NCI-H2227 treated with DMSO at 0.1 percent for 48 hours (cell line): Measurements from ENCODE around the gene LYPD3.
A peak's percentile ranks its signal among the peaks of the same experiment; 100 is the strongest.
"Not testable (repeated sequence)": the region's sequence is repeated elsewhere in the genome, so short reads cannot be mapped to it uniquely, and the experiment has no call there.

ENCODE experiments used
- DNase-seq: peaks from one replicate; lab custom pipeline; 2025; lab: John Stamatoyannopoulos, UW

Gene LYPD3

GRCh38 chr19:43461303-43461702 lies 4.1 kb downstream of the LYPD3 start:
- DNase-seq: no peak

- no peak for DNase-seq
These were observed 4.9 kb downstream of the LYPD3 start for GRCh38 chr19:43460362-43461016.

- DNase-seq: no peak
These were observed 7.6 kb downstream of the LYPD3 start for GRCh38 chr19:43457809-43458208.

GRCh38 chr19:43455321-43456113 lies 9.9 kb downstream of the LYPD3 start:
- no peak for DNase-seq

- DNase-seq: no peak
These were observed 11.4 kb downstream of the LYPD3 start for GRCh38 chr19:43454031-43454430.

GRCh38 chr19:43452582-43452981 lies 12.8 kb downstream of the LYPD3 start:
- DNase-seq: no peak

GRCh38 chr19:43450545-43450997 lies 14.8 kb downstream of the LYPD3 start:
- no peak for DNase-seq

- no peak for DNase-seq
These were observed 17.8 kb downstream of the LYPD3 start for GRCh38 chr19:43447655-43448054.

- peak; percentile 56 for DNase-seq
These were observed 18.5 kb downstream of the LYPD3 start for GRCh38 chr19:43446746-43447489.

GRCh38 chr19:43445426-43445825 lies 20.0 kb downstream of the LYPD3 start:
- DNase-seq: no peak

- DNase-seq: no peak
These were observed 20.7 kb downstream of the LYPD3 start for GRCh38 chr19:43444531-43445287.

- not testable (repeated sequence) for DNase-seq
These were observed 21.3 kb downstream of the LYPD3 start for GRCh38 chr19:43444091-43444490.

- DNase-seq: no peak
These were observed 23.7 kb downstream of the LYPD3 start for GRCh38 chr19:43441716-43442115.

- DNase-seq: no peak
These were observed 25.7 kb downstream of the LYPD3 start for GRCh38 chr19:43439709-43440063.

- no peak for DNase-seq
These were observed 26.2 kb downstream of the LYPD3 start for GRCh38 chr19:43439032-43439708.

- no peak for DNase-seq
These were observed 26.9 kb downstream of the LYPD3 start for GRCh38 chr19:43438291-43439031.

- no peak for DNase-seq
These were observed 27.7 kb downstream of the LYPD3 start for GRCh38 chr19:43437712-43438111.

- DNase-seq: not testable (repeated sequence)
These were observed 28.1 kb downstream of the LYPD3 start for GRCh38 chr19:43437284-43437683.

GRCh38 chr19:43435775-43436174 lies 29.6 kb downstream of the LYPD3 start:
- DNase-seq: no peak

GRCh38 chr19:43433689-43434088 lies 31.7 kb downstream of the LYPD3 start:
- no peak for DNase-seq

GRCh38 chr19:43433358-43433673 lies 32.1 kb downstream of the LYPD3 start:
- no peak for DNase-seq
